Measurements from ENCODE around the gene PLD3.

Gene PLD3

GRCh38 chr19:40411958-40412499, 63.5 kb downstream of the PLD3 start:
- H3K4me3 ChIP-seq (ENCODE audit: low read length) = no peak overlapping the region
- H3K4me1 ChIP-seq (ENCODE audit: control insufficient read depth, low read depth, low read length) = peaks cover 7% of the 10 kb centered on the region
- H3K9ac ChIP-seq (ENCODE audit: low read length) = no peak overlapping the region
- H3K9me3 ChIP-seq (ENCODE audit: control insufficient read depth, low read depth, low read length) = no peaks in the 10 kb centered on the region
- H3K27me3 ChIP-seq (ENCODE audit: control insufficient read depth, insufficient read depth, low read length) = no peaks in the 10 kb centered on the region
- no peaks in the 10 kb centered on the region for H3K36me3 ChIP-seq (ENCODE audit: control insufficient read depth, low read depth, low read length)
- H3K27ac ChIP-seq (ENCODE audit: low read length) = no peak overlapping the region

- Histone ChIP-seq H3K4me3 (ENCODE audit: low read length) (no peak overlapping the region), H3K4me1 (ENCODE audit: control insufficient read depth, low read depth, low read length) (peaks cover 7% of the 10 kb centered on the region), H3K27ac (ENCODE audit: low read length) (no peak overlapping the region), H3K36me3 (ENCODE audit: control insufficient read depth, low read depth, low read length) (no peaks in the 10 kb centered on the region), H3K9me3 (ENCODE audit: control insufficient read depth, low read depth, low read length) (no peaks in the 10 kb centered on the region), H3K27me3 (ENCODE audit: control insufficient read depth, insufficient read depth, low read length) (no peaks in the 10 kb centered on the region), H3K9ac (ENCODE audit: low read length) (no peak overlapping the region)
These were observed 64.4 kb downstream of the PLD3 start for GRCh38 chr19:40412866-40413265.

GRCh38 chr19:40413291-40413845, 64.9 kb downstream of the PLD3 start, which contains the start of gene PRX:
Gene PRX (minus strand): TSS chr19:40413378. CDS start chr19:40407932, 5,446 bp downstream.
- H3K9me3 ChIP-seq (ENCODE audit: control insufficient read depth, low read depth, low read length) = no peaks in the 10 kb centered on the region
- H3K4me3 ChIP-seq (ENCODE audit: low read length) = peak within 1 kb of the TSS; percentile 5
- no peaks in the 10 kb centered on the region for H3K27me3 ChIP-seq (ENCODE audit: control insufficient read depth, insufficient read depth, low read length)
- H3K27ac ChIP-seq (ENCODE audit: low read length) = no peak within 1 kb of the TSS
- H3K4me1 ChIP-seq (ENCODE audit: control insufficient read depth, low read depth, low read length) = peaks cover 7% of the 10 kb centered on the region
- no peak within 1 kb of the TSS for H3K9ac ChIP-seq (ENCODE audit: low read length)
- no peaks in the 10 kb centered on the region for H3K36me3 ChIP-seq (ENCODE audit: control insufficient read depth, low read depth, low read length)

- no peak overlapping the region for H3K4me3 ChIP-seq (ENCODE audit: low read length)
- no peaks in the 10 kb centered on the region for H3K36me3 ChIP-seq (ENCODE audit: control insufficient read depth, low read depth, low read length)
- no peak overlapping the region for H3K9ac ChIP-seq (ENCODE audit: low read length)
- H3K27me3 ChIP-seq (ENCODE audit: control insufficient read depth, insufficient read depth, low read length) = no peaks in the 10 kb centered on the region
- no peak overlapping the region for H3K27ac ChIP-seq (ENCODE audit: low read length)
- peaks cover 5% of the 10 kb centered on the region for H3K4me1 ChIP-seq (ENCODE audit: control insufficient read depth, low read depth, low read length)
- H3K9me3 ChIP-seq (ENCODE audit: control insufficient read depth, low read depth, low read length) = no peaks in the 10 kb centered on the region
These were observed 66.3 kb downstream of the PLD3 start for GRCh38 chr19:40414542-40415535.

GRCh38 chr19:40415768-40416167, 67.3 kb downstream of the PLD3 start:
- Histone ChIP-seq H3K9ac (ENCODE audit: low read length) (no peak overlapping the region), H3K27me3 (ENCODE audit: control insufficient read depth, insufficient read depth, low read length) (no peaks in the 10 kb centered on the region), H3K9me3 (ENCODE audit: control insufficient read depth, low read depth, low read length) (no peaks in the 10 kb centered on the region), H3K4me1 (ENCODE audit: control insufficient read depth, low read depth, low read length) (peaks cover 3% of the 10 kb centered on the region), H3K4me3 (ENCODE audit: low read length) (no peak overlapping the region), H3K27ac (ENCODE audit: low read length) (no peak overlapping the region), H3K36me3 (ENCODE audit: control insufficient read depth, low read depth, low read length) (no peaks in the 10 kb centered on the region)

GRCh38 chr19:40416918-40417642, 68.6 kb downstream of the PLD3 start:
- no peak overlapping the region for H3K9ac ChIP-seq (ENCODE audit: low read length)
- no peak overlapping the region for H3K27ac ChIP-seq (ENCODE audit: low read length)
- no peak overlapping the region for H3K4me3 ChIP-seq (ENCODE audit: low read length)
- H3K27me3 ChIP-seq (ENCODE audit: control insufficient read depth, insufficient read depth, low read length) = no peaks in the 10 kb centered on the region
- H3K4me1 ChIP-seq (ENCODE audit: control insufficient read depth, low read depth, low read length) = peaks cover 10% of the 10 kb centered on the region
- H3K9me3 ChIP-seq (ENCODE audit: control insufficient read depth, low read depth, low read length) = no peaks in the 10 kb centered on the region
- no peaks in the 10 kb centered on the region for H3K36me3 ChIP-seq (ENCODE audit: control insufficient read depth, low read depth, low read length)

GRCh38 chr19:40417643-40417981, 69.1 kb downstream of the PLD3 start:
- no peak overlapping the region for H3K9ac ChIP-seq (ENCODE audit: low read length)
- no peak overlapping the region for H3K4me3 ChIP-seq (ENCODE audit: low read length)
- H3K27ac ChIP-seq (ENCODE audit: low read length) = no peak overlapping the region
- H3K36me3 ChIP-seq (ENCODE audit: control insufficient read depth, low read depth, low read length) = no peaks in the 10 kb centered on the region
- H3K27me3 ChIP-seq (ENCODE audit: control insufficient read depth, insufficient read depth, low read length) = no peaks in the 10 kb centered on the region
- H3K9me3 ChIP-seq (ENCODE audit: control insufficient read depth, low read depth, low read length) = no peaks in the 10 kb centered on the region
- H3K4me1 ChIP-seq (ENCODE audit: control insufficient read depth, low read depth, low read length) = peaks cover 10% of the 10 kb centered on the region

- Histone ChIP-seq H3K4me1 (ENCODE audit: control insufficient read depth, low read depth, low read length) (peaks cover 10% of the 10 kb centered on the region), H3K9ac (ENCODE audit: low read length) (no peak overlapping the region), H3K4me3 (ENCODE audit: low read length) (no peak overlapping the region), H3K36me3 (ENCODE audit: control insufficient read depth, low read depth, low read length) (no peaks in the 10 kb centered on the region), H3K27me3 (ENCODE audit: control insufficient read depth, insufficient read depth, low read length) (no peaks in the 10 kb centered on the region), H3K9me3 (ENCODE audit: control insufficient read depth, low read depth, low read length) (no peaks in the 10 kb centered on the region), H3K27ac (ENCODE audit: low read length) (no peak overlapping the region)
These were observed 69.5 kb downstream of the PLD3 start for GRCh38 chr19:40418040-40418439.

GRCh38 chr19:40419066-40419612, 70.6 kb downstream of the PLD3 start:
- H3K27me3 ChIP-seq (ENCODE audit: control insufficient read depth, insufficient read depth, low read length) = no peaks in the 10 kb centered on the region
- H3K9ac ChIP-seq (ENCODE audit: low read length) = no peak overlapping the region
- H3K9me3 ChIP-seq (ENCODE audit: control insufficient read depth, low read depth, low read length) = no peaks in the 10 kb centered on the region
- no peak overlapping the region for H3K27ac ChIP-seq (ENCODE audit: low read length)
- H3K4me1 ChIP-seq (ENCODE audit: control insufficient read depth, low read depth, low read length) = peaks cover 6% of the 10 kb centered on the region
- no peaks in the 10 kb centered on the region for H3K36me3 ChIP-seq (ENCODE audit: control insufficient read depth, low read depth, low read length)
- H3K4me3 ChIP-seq (ENCODE audit: low read length) = no peak overlapping the region

- Histone ChIP-seq H3K36me3 (ENCODE audit: control insufficient read depth, low read depth, low read length) (no peaks in the 10 kb centered on the region), H3K9me3 (ENCODE audit: control insufficient read depth, low read depth, low read length) (no peaks in the 10 kb centered on the region), H3K4me3 (ENCODE audit: low read length) (no peak overlapping the region), H3K4me1 (ENCODE audit: control insufficient read depth, low read depth, low read length) (peaks cover 6% of the 10 kb centered on the region), H3K27me3 (ENCODE audit: control insufficient read depth, insufficient read depth, low read length) (no peaks in the 10 kb centered on the region), H3K27ac (ENCODE audit: low read length) (no peak overlapping the region), H3K9ac (ENCODE audit: low read length) (no peak overlapping the region)
These were observed 71.3 kb downstream of the PLD3 start for GRCh38 chr19:40419780-40420179.

- Histone ChIP-seq H3K4me1 (ENCODE audit: control insufficient read depth, low read depth, low read length) (peaks cover 6% of the 10 kb centered on the region), H3K9me3 (ENCODE audit: control insufficient read depth, low read depth, low read length) (no peaks in the 10 kb centered on the region), H3K27me3 (ENCODE audit: control insufficient read depth, insufficient read depth, low read length) (no peaks in the 10 kb centered on the region), H3K27ac (ENCODE audit: low read length) (no peak overlapping the region), H3K36me3 (ENCODE audit: control insufficient read depth, low read depth, low read length) (no peaks in the 10 kb centered on the region), H3K4me3 (ENCODE audit: low read length) (peak overlapping the region; percentile 71), H3K9ac (ENCODE audit: low read length) (no peak overlapping the region)
These were observed 71.9 kb downstream of the PLD3 start for GRCh38 chr19:40420451-40420765.
